HG03280 (cell line): ENCODE results near the gene IGSF8.
A peak's percentile ranks its signal among the peaks of the same experiment; 100 is the strongest.
"Not testable (repeated sequence)": the region's sequence is repeated elsewhere in the genome, so short reads cannot be mapped to it uniquely, and the experiment has no call there.

Experiments used
- ATAC-seq: cut with Tn5 transposase; IDR thresholded peaks from one replicate; pipeline ENCODE4 v1.9.1; 2021; ENCODE audit warnings: mild to moderate bottlenecking, moderate library complexity; ENCODE audit not compliant: unreplicated experiment

The IGSF8 gene

DNA sequence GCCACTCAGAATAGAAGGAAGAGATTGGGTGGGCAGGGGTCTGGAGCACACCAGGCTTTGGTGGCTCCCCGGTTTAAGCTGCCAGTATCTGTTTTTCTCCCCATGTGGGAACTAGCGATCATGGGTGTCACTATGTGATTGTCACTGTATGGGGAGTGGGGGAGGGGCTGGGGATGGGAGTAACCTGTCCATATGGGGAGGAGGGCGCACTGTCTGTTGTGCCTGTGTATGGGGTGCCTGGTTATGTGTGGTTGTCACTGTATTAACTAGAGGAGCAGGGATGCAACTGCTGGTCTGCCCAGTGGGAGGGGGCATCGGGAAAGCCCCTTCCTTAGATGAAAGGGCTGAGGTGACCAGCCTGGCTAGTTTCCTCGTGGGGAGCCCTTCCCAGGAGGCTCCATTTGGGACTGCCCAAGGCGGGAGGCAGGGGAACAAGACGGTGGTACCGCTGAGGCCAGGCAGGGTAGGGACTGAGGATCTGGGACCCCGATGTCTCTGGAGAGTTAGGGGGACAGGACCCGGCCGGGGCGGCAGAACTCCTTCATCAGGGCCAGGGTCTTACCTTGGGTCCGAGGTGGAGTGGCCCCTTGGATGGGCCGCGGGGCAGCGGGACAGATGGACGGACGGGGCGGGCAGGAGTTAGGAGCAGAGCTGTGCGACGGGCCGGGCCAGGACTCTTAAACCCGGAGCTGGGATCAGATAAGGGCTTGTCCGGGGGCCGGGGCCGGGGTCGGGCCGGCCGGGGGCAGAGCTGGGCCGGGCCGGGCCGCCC is 28.8 kb downstream of the IGSF8 start, which contains the start of gene KCNJ10:
KCNJ10 (minus strand) TSS at position 701 of the 772 bp plus-strand sequence. CDS start 27,628 bp downstream, outside the sequence.
- no peak for ATAC-seq

DNA sequence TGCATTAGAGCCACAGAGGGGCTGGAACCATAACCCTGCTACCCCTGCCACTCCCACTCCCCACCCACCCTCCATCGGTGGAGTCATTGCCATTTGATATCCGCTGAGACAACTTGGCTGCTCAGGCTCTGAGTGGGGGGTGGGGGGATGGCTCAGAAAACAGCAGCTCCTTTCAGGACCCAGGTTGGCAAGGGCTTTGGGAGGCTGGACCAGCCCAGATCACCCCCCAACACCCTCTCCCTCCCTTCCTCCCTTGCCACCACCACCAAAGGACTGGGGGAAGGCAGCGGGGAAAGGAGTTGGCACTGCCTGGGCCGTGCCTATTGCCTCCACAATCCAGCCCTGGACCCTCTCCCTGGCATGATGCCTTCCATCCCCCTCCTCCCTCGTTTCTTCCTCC is 30.2 kb downstream of the IGSF8 start:
- ATAC-seq = no peak

DNA sequence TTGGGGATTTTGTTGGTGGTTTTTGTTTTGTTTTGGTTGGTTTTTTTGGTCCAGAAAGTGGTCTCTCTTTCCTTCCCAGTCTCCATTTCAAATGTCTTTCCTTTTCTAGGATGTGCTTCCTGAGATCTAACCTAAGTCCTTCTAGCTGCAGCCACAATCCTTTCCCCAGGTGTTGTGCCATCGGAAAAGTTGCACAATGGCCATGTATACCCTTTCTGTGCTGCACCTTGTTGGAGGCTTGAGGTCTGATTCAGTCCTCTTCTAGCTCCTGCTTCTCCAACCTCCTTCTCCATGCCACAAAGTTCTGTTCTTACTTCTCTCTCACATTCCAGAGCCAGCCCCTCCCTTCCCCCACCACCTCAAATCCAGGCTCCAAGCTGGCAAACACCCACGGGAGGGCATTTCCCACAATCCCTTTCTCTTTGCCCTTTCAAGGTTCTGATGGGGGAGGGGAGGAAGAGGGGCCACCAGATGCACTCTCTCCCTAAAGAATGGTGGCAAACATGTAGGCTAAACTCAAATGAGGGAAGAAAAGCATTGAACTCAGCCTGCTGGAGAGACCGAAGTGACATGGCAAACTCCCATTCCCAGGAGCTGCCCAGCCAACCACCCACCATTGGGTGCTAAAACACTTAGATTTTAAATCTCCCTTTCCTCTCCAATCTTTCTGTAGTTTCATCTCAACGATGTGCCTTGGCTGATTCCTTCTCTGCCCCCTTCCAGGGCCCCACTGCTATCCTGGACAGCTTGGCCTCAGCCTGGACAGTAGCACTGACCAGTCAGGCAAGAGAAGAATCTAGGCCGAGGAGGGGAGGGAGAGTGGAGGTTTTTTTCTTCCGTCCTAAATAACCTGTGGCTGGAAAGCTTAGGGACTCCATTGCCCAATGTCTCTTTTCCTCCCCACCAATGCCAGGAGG is 31.3 kb downstream of the IGSF8 start:
- no peak for ATAC-seq

DNA sequence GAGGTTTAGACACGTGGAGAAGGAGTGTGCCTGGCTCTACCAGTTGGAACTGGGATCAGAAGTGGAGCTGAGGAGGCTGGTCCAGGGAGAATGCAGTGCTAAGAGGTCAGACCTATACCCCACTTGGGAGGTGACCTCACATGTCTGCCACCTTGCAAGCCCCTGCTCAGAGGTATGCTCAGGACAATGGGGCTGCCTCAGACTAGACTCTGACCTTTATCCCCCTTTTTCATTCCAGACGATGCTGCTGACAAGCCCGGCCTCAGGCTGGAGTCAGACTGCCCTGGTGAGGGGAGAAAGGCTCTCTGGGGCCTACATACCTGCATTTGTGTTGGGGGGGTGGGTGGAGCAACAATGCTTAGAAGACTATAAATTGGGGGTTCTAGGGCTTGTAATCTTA is 33.7 kb downstream of the IGSF8 start:
- no peak for ATAC-seq

DNA sequence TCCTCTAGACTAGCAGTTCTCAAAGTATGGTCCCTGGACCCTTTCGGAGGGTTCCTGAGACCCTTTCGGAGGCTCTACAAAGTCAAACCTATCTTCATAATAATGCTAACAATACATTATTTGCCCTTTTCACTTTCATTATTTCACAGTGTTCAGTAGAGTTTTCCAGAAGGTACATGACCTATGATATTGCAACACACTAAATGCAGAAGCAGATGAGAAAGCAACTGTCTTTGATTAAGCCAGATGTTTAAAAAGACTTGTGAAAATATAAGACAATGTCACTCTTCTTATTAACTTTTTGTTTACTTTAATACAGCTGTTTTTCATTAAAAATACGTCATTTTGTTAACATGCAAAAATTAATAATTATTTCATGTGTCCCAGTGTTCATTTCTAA is 34.3 kb downstream of the IGSF8 start:
- no peak for ATAC-seq

DNA sequence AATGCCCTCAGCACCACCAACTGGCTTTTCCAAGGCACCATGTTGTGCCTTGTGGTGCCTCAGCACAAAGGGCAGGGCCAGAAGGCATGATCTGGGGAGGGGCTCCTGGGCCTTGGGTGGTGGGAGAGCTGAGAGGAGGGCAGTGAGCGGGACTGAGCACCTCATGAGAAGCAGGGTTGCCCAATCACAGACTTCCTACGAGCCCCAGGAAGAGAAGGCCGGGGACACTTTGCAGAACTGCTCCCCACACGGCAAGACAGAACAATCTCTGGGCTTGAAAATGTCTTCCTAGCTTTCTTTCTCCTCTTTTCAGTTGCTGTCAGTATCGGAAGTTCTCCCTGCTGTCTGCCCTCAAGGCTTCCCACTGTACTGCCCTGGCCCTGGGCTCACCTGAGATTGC is 35.2 kb downstream of the IGSF8 start:
- ATAC-seq = no peak

DNA sequence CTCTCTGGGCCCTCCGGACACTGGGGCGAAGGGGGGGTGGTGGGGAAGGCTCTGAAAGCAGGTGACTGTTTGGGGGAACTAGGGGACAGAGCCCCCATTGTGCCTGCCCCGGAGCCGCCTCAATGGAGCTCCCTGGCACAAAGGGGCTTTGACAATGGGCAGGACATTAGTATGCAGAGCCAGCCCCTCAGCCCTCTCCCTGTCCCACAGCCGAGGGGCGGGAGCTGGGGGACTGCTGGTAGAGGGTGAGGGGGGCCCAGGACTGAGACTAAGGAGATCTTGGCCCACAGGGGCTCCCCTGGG is 36.2 kb downstream of the IGSF8 start:
- no peak for ATAC-seq

DNA sequence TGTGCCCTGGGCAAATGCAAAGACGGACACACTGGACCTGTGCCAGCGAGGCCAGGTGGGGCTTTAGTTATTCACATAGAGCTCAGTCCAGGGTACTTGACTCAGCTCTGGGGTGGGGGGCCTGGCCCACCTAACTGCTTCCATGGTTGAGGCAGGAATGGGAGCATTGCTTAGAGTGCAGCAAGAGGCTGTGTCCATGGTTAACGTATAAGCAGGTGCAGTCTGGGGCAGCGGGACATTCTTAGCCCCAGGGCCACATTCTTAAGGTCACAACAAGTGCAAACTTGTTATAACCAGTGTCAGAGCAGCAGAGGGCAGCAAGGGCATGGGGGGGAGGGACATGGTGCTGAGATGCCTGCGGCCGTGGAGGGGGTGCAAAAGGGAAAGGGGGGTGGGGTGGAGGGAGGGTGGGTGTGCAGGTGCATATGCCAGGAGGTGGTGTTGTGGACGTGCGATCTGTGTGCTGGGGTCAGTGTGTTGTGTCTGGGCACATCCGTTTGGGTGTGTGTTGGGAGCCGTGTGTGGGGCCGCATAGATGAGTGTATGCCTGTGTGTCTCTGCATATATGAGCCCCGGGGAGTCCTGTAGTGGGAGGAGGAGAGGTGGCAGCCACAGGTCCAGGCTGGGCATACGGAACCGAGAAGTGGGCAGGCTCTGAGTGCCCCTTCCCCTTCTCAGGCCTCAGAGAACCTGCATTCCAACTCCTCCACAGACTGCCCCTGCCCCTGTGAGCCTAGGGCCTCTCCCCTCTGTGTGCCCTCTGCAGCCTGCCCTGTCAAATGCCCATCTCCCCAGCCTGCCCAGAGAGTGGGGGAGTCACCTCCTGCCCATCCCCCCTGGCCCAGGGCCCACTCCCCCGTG is 36.8 kb downstream of the IGSF8 start:
- no peak for ATAC-seq

DNA sequence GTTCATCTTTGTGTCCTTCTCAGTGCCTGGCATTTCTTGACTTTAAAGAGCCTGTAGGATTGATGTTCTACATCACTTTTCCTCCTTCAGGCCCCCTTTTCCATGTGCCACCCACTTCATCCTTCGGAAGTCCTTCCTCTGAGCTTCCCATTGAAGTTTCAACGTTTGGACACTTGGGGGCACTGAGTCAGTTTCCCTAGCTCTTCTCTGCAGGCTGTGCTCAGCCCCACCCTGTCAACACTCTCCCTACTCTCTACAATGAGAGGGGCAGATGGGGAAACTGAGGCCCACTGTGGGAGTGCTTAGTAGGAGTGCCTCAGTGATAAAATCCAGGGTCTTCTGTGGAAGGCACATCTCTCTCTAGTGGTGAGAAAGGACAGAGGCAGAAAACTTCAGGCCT is 40.3 kb downstream of the IGSF8 start:
- ATAC-seq = no peak

DNA sequence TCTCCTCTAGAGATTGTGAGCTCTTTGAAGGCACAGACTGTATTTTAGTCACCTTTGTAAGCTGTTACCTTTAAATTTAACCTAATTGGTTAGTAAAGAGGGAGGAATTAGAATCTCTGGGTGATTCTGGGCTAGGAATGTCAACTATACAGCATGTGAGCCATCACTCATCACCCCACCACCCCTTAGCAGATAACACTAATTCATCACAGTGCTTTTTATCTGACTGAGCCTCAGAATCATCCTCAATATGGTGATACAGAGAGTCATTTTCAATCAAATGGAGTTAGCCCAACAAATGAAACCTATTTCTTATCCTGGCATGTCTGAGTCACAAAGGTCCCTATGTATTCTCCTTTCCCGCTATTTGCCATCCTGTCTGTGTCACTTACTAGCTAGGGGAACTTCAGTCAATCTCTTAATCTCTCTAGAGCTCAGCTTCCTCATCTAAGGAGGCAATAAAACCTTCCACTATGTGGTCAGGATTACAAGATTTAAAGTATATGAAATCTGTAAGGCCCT is 41.7 kb downstream of the IGSF8 start:
- ATAC-seq = no peak

DNA sequence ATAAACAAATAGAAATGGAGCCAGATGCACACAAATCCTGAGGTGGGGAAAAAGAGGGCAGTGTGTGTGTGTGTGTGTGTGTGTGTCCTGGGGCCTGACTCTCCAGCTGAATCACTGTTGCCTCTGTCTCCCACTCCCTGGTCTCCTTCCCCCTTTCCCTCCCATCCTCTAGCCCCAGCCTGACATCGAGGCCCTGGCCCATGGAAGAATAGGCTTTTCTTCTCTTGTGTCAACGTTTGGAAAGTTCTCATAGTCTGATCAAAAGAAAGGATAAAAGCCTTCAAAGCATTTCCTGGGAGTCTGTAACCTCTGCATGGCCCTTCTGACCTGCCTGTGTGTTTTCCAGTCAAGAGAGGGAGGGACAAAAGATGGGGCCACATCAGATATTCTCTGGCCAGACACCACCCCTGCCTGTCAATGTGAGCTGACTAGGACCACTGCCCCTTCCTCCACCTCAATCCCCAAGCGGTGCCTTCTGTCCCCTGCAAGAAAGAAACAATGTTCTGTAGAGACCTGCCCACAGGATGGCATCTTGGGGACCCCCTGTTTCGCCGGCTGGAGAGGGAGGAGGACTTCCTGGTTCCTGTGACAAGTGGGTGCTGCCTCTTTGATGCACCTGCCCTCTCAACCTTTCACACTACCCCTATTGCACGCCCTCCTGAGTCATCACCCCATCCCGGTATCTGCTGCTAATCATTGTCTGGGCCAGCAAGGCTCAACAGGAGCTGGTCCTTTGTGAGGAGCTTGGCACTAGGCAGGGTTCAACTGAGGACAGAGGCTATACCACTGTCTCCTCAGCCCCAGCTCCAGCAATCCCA is 44.7 kb downstream of the IGSF8 start:
- no peak for ATAC-seq

DNA sequence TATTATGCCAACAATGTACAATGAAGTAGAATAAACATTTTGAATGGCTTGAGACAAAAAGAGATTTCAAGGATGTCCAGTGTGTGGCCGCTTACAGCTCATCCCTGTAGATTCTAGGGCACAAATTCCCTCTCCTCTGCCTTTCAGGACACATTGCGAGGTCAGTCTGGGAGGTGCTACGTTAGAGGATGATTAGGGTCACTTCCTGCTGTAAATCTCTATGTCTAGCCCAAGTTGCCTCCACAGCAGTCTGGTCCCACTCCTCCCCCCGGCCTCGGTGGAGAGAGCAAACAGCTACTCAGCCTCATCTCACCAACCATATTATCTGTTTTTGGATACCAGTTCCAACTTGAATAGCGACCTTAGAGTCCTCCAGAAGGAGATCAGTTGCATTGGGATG is 45.5 kb downstream of the IGSF8 start:
- ATAC-seq = no peak

DNA sequence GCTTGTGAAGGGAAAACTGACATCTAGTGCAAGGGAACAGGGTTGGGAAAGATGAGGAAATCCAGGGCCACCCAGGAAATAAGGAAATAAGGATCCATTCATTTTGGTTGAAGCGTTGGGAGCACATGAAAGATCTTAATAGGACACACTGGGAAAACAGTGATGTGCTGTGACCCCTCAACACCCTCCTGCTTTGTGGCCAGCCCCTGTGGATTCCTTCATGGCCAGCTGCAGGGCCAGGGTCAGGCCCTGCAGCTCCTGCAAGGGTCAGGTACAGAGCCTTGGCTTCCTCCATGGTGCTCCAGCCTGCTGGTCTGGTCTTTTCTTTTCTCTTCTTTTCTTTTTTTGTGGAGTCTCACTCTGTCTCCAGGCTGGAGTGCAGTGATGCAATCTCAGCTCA is 47.8 kb downstream of the IGSF8 start:
- no peak for ATAC-seq

DNA sequence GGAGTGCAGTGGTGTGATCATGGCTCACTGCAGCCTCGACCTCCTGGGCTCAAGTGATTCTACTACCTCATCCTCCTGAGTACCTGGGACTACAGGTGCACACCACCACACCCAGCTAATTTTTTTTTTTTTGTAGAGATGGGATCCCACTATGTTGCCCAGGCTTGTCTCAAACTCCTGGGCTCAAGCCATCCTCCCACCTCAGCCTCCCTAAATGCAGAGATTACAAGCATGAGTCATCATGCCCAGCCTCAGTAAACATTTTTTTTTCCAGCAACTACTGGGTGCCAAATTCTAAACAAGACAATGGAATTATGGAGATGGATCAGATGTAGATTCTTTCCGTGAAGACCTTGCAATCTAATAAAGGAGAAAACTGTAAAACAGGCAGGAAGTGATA is 48.2 kb downstream of the IGSF8 start:
- not testable (repeated sequence) for ATAC-seq

DNA sequence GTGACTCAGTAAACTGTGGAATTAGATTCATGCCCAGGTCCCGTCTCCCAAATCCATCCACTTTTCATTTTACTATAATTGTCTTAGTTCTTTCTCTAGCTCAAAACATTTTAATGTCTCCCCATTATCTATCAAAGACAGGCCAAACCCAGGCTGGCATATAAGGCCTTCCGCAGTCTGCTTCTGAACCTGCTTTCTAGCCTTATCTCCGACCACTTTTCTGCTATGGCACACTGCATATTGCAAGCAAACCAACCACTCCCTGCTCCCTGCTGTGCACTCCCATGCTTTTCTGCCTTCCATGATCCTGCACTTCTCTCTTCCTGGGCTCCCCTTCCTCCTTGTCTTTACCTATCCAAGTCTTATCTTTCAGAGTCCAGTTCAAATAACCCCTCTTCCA is 49.3 kb downstream of the IGSF8 start:
- ATAC-seq = no peak

DNA sequence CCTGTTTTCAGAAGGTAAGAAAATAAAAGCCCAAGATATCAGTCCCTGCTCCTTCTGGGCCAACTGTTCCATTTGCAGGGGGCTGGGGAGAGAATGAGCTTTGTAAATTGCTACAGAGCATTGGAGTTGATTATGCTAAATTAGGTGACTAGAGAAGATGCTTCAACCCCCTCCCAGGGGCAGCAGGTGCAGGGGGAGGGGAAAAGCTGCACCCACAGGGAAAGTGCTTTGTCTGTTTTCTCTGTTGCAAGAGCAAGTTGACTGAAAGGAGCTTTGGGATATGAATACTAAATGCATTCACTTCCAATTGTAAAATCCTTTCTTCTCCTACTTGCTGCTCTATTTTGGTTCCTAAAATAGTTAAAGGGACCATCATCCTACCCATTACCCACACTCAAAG is 50.1 kb downstream of the IGSF8 start:
- ATAC-seq = no peak

DNA sequence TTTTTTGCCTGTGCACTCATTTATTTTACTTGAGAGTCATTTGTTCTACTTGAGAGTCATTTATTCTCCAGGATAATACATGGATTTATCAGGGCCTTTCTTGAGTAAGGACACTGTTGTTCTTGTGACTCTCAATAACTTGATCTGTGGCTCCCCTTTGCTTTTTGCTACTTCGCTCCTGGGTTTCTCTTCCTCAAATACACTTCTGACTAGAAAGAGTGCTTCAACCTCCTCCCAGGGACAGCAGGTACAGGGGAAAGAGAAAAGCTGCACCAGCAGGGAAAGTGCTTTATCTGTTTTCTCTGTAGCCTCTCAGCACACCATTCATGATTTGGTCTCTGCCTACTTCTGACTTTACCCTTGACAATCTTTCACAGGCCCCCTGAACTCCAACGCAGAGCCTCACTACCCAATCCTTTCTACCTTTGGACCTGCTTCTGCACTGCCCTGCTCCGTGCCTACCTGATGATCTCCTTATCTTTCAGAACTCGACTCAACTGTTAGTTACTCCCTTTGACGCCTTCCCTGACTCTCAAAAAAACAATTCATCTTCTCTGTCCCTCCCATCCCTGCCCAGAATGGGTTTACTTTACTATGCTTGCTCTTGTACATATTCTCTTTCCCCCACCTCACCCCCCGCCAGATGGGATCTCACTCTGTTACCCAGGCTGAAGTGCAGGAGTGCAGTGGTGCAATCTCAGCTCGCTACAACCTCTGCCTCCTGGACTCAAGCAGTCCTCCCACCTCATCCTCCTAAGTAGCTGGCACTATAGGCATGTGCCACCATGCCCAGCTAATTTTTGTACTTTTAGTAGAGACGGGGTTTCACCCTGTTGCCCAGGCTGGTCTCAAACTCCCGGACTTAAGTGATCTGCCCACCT is 51.1 kb downstream of the IGSF8 start:
- peak; percentile 45 for ATAC-seq

DNA sequence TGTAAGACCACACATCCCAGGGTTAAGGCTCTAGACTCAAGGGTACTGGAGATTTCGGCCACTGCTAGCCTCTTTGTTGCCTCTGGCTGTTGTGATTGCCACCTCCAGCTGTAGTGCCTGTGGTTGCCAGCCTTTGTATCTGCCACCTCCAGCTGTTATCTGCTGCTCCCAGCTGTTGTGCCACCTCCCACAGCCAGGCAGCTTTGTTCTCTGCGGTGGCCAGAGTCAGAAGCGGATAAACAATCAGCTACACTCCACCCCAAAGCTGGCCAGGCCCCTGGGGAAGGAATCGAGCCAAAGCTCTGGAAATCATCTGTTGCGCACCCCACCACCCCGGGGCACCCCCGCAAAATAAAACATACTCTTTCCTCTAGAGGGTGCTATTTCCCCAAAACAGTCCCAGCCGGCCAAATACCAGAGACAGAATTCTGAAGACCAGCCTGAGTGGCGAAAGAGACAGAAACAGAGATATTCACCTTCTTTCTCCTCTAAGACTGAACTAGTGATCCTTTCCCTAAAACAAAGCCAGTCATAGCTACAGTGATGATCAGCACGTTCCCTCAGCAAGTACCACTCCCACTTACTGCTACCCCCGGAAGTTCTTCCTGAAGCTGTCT is 51.8 kb downstream of the IGSF8 start:
- peak; percentile 75 for ATAC-seq

DNA sequence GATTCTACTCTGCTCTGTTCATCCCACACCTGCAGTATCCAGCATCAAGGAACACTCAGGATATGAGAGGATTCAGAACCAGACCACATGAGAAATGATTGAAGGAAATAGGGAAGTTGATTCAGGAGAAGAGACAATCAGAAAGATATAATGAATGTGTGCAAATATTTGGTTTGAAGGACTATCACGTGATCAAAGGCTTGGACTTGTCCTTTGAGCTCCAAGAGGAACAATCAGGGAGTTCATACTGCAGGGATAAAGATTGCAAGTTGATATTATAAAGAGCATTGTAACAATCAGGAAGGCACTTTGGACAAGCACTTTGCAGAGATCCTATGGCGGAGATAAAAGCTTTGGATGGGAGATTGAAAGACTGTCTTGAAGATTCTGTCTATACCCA is 52.8 kb downstream of the IGSF8 start:
- no peak for ATAC-seq
